Mucosa of descending colon (tissue), 3 donors: ENCODE results near the gene IL1RL2. TPM values are rescaled to one million over a fixed set of nuclear protein-coding genes. Genes with fewer than 3 reads are reported as not detected.

Source experiments
- ATAC-seq: fragments of 200-7000 bp; cut with Tn5 transposase; one replicate; pipeline ENCODE4 v1.9.1; 2020; ENCODE audit warnings: mild to moderate bottlenecking, moderate library complexity
- DNase-seq, 3 donors: peaks; one replicate each; pipeline ENCODE4 v3.0.0-alpha.2; 2020
- H3K36me3 ChIP-seq: fragments of 200-600 bp; one replicate; pipeline ENCODE4 v1.8.0; 2021; ENCODE audit warnings: low read depth, mild to moderate bottlenecking
- H3K4me1 ChIP-seq: fragments of 200-600 bp; one replicate; pipeline ENCODE4 v1.8.0; 2021; ENCODE audit warnings: low read depth, mild to moderate bottlenecking
- H3K4me3 ChIP-seq: fragments of 200-600 bp; one replicate; pipeline ENCODE4 v1.8.0; 2021; ENCODE audit warnings: mild to moderate bottlenecking
- H3K9me3 ChIP-seq: fragments of 200-600 bp; one replicate; pipeline ENCODE4 v1.8.0; 2021; ENCODE audit warnings: mild to moderate bottlenecking
- intact Hi-C, 2 donors: fragments of 100-400 bp; cut with DNase I in 1 of 2; cut with micrococcal nuclease in 1 of 2; formaldehyde crosslinking; loops; one replicate each; pipeline versions ENCODE4 v1.11.0 to v1.11.1; 2022; cut with DNase I, micrococcal nuclease
- total RNA-seq, 3 donors: library from RNA; stranded (reverse); fragmentation: NEBNext Ultra II Directional in 2 of 3; extraction: Animal tissue kit (Norgen Biotek cat#: 25700) in 2 of 3; gene quantifications; one replicate each; pipeline versions ENCODE4 v1.2.1 to v1.2.4, GENCODE V29; 2021 to 2023
- TF ChIP-seq, protein P1 (sequence below): fragments of 200-600 bp; IDR thresholded peaks from one replicate; pipeline ENCODE4 v1.8.0; 2022; ENCODE audit warnings: antibody characterized with exemption, mild to moderate bottlenecking
- donor health status: DM: no; HTN: no; CAD: no; lungs with moderate emphysema.
- donor health status: DM: no; HTN: no; CAD: no.
- donor health status: DM: no; HTN: yes; CAD: no.

The IL1RL2 gene
- total RNA-seq, 3 donors from 2014 or later, result 1.5 to 1.7 (median 1.5) TPM

DNA sequence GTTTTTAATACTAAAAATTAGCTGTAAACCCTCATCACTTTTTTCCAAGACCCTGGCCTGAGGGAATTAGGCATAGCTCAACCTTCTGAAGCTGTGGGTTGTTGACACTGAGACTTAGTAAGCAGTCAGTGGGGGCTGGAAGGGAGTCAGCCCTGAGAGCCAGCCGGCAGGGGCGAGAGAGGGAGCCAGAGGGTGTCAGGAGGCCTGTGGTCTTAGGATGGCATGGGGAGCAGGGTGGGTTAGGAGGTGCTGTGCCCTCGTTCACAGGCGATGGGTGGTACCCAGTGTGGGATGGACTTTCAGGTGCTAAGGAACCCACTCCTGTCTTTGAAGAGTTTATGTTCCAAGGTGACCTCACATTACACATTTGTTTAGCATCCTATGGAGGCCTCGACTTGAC, 49.3 kb downstream of the IL1RL2 start:
- TF ChIP-seq, protein P1, sequence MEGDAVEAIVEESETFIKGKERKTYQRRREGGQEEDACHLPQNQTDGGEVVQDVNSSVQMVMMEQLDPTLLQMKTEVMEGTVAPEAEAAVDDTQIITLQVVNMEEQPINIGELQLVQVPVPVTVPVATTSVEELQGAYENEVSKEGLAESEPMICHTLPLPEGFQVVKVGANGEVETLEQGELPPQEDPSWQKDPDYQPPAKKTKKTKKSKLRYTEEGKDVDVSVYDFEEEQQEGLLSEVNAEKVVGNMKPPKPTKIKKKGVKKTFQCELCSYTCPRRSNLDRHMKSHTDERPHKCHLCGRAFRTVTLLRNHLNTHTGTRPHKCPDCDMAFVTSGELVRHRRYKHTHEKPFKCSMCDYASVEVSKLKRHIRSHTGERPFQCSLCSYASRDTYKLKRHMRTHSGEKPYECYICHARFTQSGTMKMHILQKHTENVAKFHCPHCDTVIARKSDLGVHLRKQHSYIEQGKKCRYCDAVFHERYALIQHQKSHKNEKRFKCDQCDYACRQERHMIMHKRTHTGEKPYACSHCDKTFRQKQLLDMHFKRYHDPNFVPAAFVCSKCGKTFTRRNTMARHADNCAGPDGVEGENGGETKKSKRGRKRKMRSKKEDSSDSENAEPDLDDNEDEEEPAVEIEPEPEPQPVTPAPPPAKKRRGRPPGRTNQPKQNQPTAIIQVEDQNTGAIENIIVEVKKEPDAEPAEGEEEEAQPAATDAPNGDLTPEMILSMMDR, result no peak
- intact Hi-C loops, result loop anchor here in 1 of 2 donors (5.0 kb wide), 1 partner anchor 214 kb away; no protein-coding TSS in a partner anchor
- Histone ChIP-seq H3K36me3 (no peaks in the 10 kb centered on the region), H3K4me3 (no peak overlapping the region), H3K9me3 (no peaks in the 10 kb centered on the region), H3K4me1 (peaks cover 3% of the 10 kb centered on the region)
- no peak for ATAC-seq
- DNase-seq, result no peak

DNA sequence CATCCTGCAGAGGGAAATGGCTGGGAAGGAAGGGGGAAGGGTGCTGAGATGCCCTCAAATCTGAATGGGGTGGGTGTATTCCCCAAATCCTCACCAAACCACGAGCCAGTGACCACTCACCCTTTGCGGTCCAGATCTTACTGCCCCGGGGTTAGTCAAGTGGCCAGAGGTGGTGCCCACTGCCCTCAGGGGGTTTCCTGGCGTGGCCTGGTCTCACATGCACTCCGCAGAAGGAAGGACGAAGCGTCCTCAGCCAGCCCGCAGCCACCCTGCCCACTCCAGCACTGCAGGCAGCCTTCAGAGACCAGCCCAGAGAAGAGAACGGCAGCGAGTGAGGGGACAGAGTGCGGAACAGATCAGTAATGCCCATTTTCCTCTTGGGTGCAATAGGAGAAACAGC, 50.4 kb downstream of the IL1RL2 start:
- H3K36me3 ChIP-seq, result no peaks in the 10 kb centered on the region
- TF ChIP-seq, protein P1, result no peak
- H3K4me1 ChIP-seq, result peaks cover 4% of the 10 kb centered on the region
- no peak for ATAC-seq
- no peak overlapping the region for H3K4me3 ChIP-seq
- intact Hi-C loops, result loop anchor here in 1 of 2 donors (5.0 kb wide), 1 partner anchor 215 kb away; no protein-coding TSS in a partner anchor
- H3K9me3 ChIP-seq, result no peaks in the 10 kb centered on the region
- DNase-seq, result no peak

DNA sequence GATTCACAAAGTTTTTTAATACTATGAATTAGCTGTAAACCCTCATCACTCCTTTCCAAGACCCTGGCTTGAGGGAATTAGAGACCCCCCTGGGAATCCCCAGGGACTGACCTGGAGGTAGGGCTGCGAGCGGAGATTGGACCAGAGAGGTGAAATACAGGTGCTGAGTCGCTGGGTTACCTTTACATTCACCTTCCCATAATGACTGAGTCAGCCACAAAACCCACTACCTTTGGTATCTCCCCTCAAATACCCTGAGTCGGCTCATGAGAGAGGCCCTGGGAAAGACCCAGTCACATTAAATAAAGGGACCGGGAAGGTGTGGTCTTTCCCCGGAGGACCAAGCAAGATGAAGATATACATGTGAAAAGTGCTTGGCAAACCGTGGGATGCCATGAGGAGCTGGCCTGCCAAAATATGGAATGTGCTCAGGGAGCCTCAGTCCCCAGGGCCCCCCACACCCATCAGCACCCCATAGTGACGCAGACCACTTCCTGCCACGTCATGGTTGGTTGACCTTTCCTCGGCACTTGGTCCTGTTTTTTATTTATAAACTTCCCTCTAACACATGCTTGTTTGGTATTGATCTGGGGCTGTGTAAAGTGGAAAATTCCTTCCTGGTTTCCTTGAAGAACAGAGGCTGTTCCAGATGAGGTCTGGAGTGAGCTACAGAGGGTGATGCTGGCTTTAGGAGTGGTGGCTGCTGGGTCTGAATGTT, 51.4 kb downstream of the IL1RL2 start:
- ATAC-seq, result no peak
- no peak for DNase-seq
- TF ChIP-seq, protein P1, result no peak

DNA sequence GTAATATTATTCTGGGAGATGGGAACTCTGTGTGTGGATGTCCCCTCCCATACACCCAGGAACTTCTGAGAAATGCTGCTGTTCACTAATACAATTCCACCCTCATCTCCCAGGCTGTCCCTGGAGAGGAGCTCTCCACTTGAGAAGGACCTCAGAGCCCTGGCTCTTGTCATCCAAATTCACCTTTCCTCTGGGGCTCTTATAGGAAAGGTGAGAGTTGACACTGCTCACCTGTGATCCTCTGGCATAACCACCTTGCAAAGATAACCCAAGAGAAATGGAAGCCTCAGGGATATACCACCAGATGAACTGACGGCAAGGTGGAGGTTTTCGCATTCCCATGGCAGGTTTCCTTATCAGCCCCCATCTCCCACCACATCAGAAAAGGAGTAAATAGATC, 52.0 kb downstream of the IL1RL2 start:
- ATAC-seq (no peak), DNase-seq (no peak)
- H3K4me3 ChIP-seq, result no peak overlapping the region
- peaks cover 4% of the 10 kb centered on the region for H3K4me1 ChIP-seq
- TF ChIP-seq, protein P1, result no peak
- intact Hi-C loops, result loop anchor here in 1 of 2 donors (5.0 kb wide), 1 partner anchor 216 kb away; no protein-coding TSS in a partner anchor
- H3K9me3 ChIP-seq, result no peaks in the 10 kb centered on the region
- no peaks in the 10 kb centered on the region for H3K36me3 ChIP-seq

More for the DNA sequence above, 51.4 kb downstream of the IL1RL2 start:
- no peaks in the 10 kb centered on the region for H3K9me3 ChIP-seq
- H3K4me1 ChIP-seq, result peaks cover 4% of the 10 kb centered on the region
- intact Hi-C loops, result loop anchor here in 1 of 2 donors (5.0 kb wide), 1 partner anchor 216 kb away; no protein-coding TSS in a partner anchor
- no peaks in the 10 kb centered on the region for H3K36me3 ChIP-seq
- no peak overlapping the region for H3K4me3 ChIP-seq

DNA sequence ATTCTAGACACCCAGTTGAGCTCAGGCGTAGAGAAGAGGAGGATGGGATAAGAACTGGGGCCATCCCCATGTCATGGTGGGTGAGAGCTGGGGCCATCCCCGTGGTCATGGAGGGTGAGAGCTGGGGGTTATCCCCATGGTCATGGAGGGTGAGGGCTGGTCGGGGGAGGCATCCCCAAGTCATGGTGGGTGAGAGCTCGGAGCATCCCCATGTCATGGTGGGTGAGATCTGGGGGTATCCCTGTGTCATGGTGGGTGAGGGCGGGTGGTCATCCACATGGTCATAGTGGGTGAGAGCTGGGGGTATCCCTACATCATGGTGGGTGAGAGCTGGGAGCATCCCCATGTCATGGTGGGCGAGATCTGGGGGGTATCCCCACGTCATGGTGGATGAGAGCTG, 52.5 kb downstream of the IL1RL2 start:
- peaks cover 4% of the 10 kb centered on the region for H3K4me1 ChIP-seq
- intact Hi-C loops, result loop anchor here in 1 of 2 donors (5.0 kb wide), 1 partner anchor 217 kb away; no protein-coding TSS in a partner anchor
- TF ChIP-seq, protein P1, result no peak
- no peaks in the 10 kb centered on the region for H3K9me3 ChIP-seq
- DNase-seq (no peak), ATAC-seq (no peak)
- H3K36me3 ChIP-seq, result no peaks in the 10 kb centered on the region
- no peak overlapping the region for H3K4me3 ChIP-seq
